Activated T-helper 1 cell treated with anti-CD3 and anti-CD28 coated beads, Interleukin-12 subunit alpha, Interleukin-12 subunit beta, Interleukin-2, Interleukin-4 antibody, amounts not matched to agents 30 ng/mL and 10 ng/mL and 1 ng/mL, durations not matched to agents 14 hours and 24 hours and 36 hours (primary cell): ENCODE results near the gene CDC45. TPM values are rescaled to one million over a fixed set of nuclear protein-coding genes. Genes with fewer than 3 reads are reported as not detected.

Experiments
- DNase-seq: peaks from one replicate; pipeline ENCODE4 v3.0.0; 2021; ENCODE audit warnings: low spot score
- H3K27ac Mint-ChIP-seq: one replicate; pipeline ENCODE4 v1.8.0; 2021; ENCODE audit warnings: mild to moderate bottlenecking, mixed read lengths
- H3K27me3 Mint-ChIP-seq: one replicate; pipeline ENCODE4 v1.8.0; 2022; ENCODE audit warnings: mild to moderate bottlenecking, moderate library complexity, mixed read lengths; ENCODE audit not compliant: insufficient read depth
- H3K36me3 Mint-ChIP-seq: one replicate; pipeline ENCODE4 v1.8.0; 2021; ENCODE audit warnings: low read depth, mixed read lengths
- H3K4me1 Mint-ChIP-seq: one replicate; pipeline ENCODE4 v1.8.0; 2021; ENCODE audit warnings: low read depth, mixed read lengths
- H3K4me3 Mint-ChIP-seq: one replicate; pipeline ENCODE4 v1.8.0; 2021; ENCODE audit warnings: mild to moderate bottlenecking, moderate library complexity, mixed read lengths
- H3K9me3 Mint-ChIP-seq: one replicate; pipeline ENCODE4 v1.8.0; 2021; ENCODE audit warnings: mixed read lengths
- intact Hi-C: fragments of 100-400 bp; cut with micrococcal nuclease; formaldehyde crosslinking; loops from one replicate; pipeline ENCODE4 v1.15.1; 2024
- total RNA-seq: library from RNA; stranded (reverse); gene quantifications from 2 replicates; pipeline ENCODE4 v1.2.3, GENCODE V29; 2022

The CDC45 gene
- total RNA-seq, 1 donor from 2014 or later, result 104 TPM

- Mint-ChIP-seq H3K27me3 (no peaks in the 10 kb centered on the region), H3K9me3 (no peaks in the 10 kb centered on the region), H3K4me1 (peaks cover 20% of the 10 kb centered on the region), H3K27ac (no peak overlapping the region), H3K4me3 (no peak overlapping the region), H3K36me3 (peaks cover 31% of the 10 kb centered on the region)
- DNase-seq, result no peak
- intact Hi-C loops, result no loop called here
Observed at GRCh38 chr22:19508024-19508776, 28.5 kb downstream of the CDC45 start.

GRCh38 chr22:19509191-19509590, 29.5 kb downstream of the CDC45 start:
- H3K27me3 Mint-ChIP-seq, result no peaks in the 10 kb centered on the region
- H3K4me3 Mint-ChIP-seq, result no peak overlapping the region
- intact Hi-C loops, result no loop called here
- no peak overlapping the region for H3K27ac Mint-ChIP-seq
- peaks cover 38% of the 10 kb centered on the region for H3K36me3 Mint-ChIP-seq
- H3K4me1 Mint-ChIP-seq, result peaks cover 20% of the 10 kb centered on the region
- DNase-seq, result no peak
- no peaks in the 10 kb centered on the region for H3K9me3 Mint-ChIP-seq

GRCh38 chr22:19509923-19510322, 30.2 kb downstream of the CDC45 start:
- DNase-seq, result no peak
- Mint-ChIP-seq H3K36me3 (peaks cover 41% of the 10 kb centered on the region), H3K9me3 (no peaks in the 10 kb centered on the region), H3K4me1 (peaks cover 14% of the 10 kb centered on the region), H3K27me3 (no peaks in the 10 kb centered on the region), H3K27ac (no peak overlapping the region), H3K4me3 (no peak overlapping the region)
- intact Hi-C loops, result no loop called here

GRCh38 chr22:19510919-19511341, 31.2 kb downstream of the CDC45 start:
- H3K9me3 Mint-ChIP-seq, result no peaks in the 10 kb centered on the region
- peaks cover 42% of the 10 kb centered on the region for H3K36me3 Mint-ChIP-seq
- H3K27me3 Mint-ChIP-seq, result no peaks in the 10 kb centered on the region
- intact Hi-C loops, result no loop called here
- no peak for DNase-seq
- H3K4me3 Mint-ChIP-seq, result no peak overlapping the region
- H3K27ac Mint-ChIP-seq, result no peak overlapping the region
- peaks cover 4% of the 10 kb centered on the region for H3K4me1 Mint-ChIP-seq

- peaks cover 46% of the 10 kb centered on the region for H3K36me3 Mint-ChIP-seq
Observed at GRCh38 chr22:19513823-19514222, 34.1 kb downstream of the CDC45 start.

GRCh38 chr22:19514831-19515565, 35.3 kb downstream of the CDC45 start:
- intact Hi-C loops, result no loop called here
- Mint-ChIP-seq H3K4me1 (no peaks in the 10 kb centered on the region), H3K4me3 (no peak overlapping the region), H3K36me3 (peaks cover 42% of the 10 kb centered on the region), H3K27me3 (no peaks in the 10 kb centered on the region), H3K27ac (no peak overlapping the region), H3K9me3 (no peaks in the 10 kb centered on the region)
- DNase-seq, result no peak

More at GRCh38 chr22:19513823-19514222, 34.1 kb downstream of the CDC45 start:
- Mint-ChIP-seq H3K4me1 (no peaks in the 10 kb centered on the region), H3K9me3 (no peaks in the 10 kb centered on the region), H3K27ac (no peak overlapping the region), H3K27me3 (no peaks in the 10 kb centered on the region), H3K4me3 (no peak overlapping the region)
- no peak for DNase-seq
- intact Hi-C loops, result no loop called here

- Mint-ChIP-seq H3K27me3 (no peaks in the 10 kb centered on the region), H3K36me3 (peaks cover 42% of the 10 kb centered on the region), H3K27ac (peak overlapping the region; percentile 16), H3K9me3 (no peaks in the 10 kb centered on the region), H3K4me3 (no peak overlapping the region), H3K4me1 (no peaks in the 10 kb centered on the region)
- intact Hi-C loops, result no loop called here
- DNase-seq, result no peak
Observed at GRCh38 chr22:19515654-19516377, 36.1 kb downstream of the CDC45 start.

- H3K36me3 Mint-ChIP-seq, result peaks cover 36% of the 10 kb centered on the region
- H3K27ac Mint-ChIP-seq, result no peak overlapping the region
- no peak for DNase-seq
- H3K4me3 Mint-ChIP-seq, result no peak overlapping the region
- H3K27me3 Mint-ChIP-seq, result no peaks in the 10 kb centered on the region
- no peaks in the 10 kb centered on the region for H3K4me1 Mint-ChIP-seq
- intact Hi-C loops, result no loop called here
- H3K9me3 Mint-ChIP-seq, result no peaks in the 10 kb centered on the region
Observed at GRCh38 chr22:19516378-19517170, 36.9 kb downstream of the CDC45 start.

- no peak for DNase-seq
- no peaks in the 10 kb centered on the region for H3K27me3 Mint-ChIP-seq
- peaks cover 35% of the 10 kb centered on the region for H3K36me3 Mint-ChIP-seq
- H3K27ac Mint-ChIP-seq, result no peak overlapping the region
- no peaks in the 10 kb centered on the region for H3K4me1 Mint-ChIP-seq
- intact Hi-C loops, result no loop called here
- H3K4me3 Mint-ChIP-seq, result no peak overlapping the region
- H3K9me3 Mint-ChIP-seq, result no peaks in the 10 kb centered on the region
Observed at GRCh38 chr22:19517171-19517500, 37.4 kb downstream of the CDC45 start.

GRCh38 chr22:19517919-19518611, 38.3 kb downstream of the CDC45 start:
- H3K9me3 Mint-ChIP-seq, result no peaks in the 10 kb centered on the region
- no peak overlapping the region for H3K4me3 Mint-ChIP-seq
- intact Hi-C loops, result no loop called here
- H3K36me3 Mint-ChIP-seq, result peaks cover 32% of the 10 kb centered on the region
- H3K27ac Mint-ChIP-seq, result no peak overlapping the region
- peaks cover 5% of the 10 kb centered on the region for H3K27me3 Mint-ChIP-seq
- no peak for DNase-seq
- H3K4me1 Mint-ChIP-seq, result peaks cover 6% of the 10 kb centered on the region

- intact Hi-C loops, result no loop called here
- no peak overlapping the region for H3K4me3 Mint-ChIP-seq
- peaks cover 7% of the 10 kb centered on the region for H3K4me1 Mint-ChIP-seq
- H3K27ac Mint-ChIP-seq, result no peak overlapping the region
- DNase-seq, result no peak
- H3K27me3 Mint-ChIP-seq, result peaks cover 6% of the 10 kb centered on the region
- H3K36me3 Mint-ChIP-seq, result peaks cover 28% of the 10 kb centered on the region
- no peaks in the 10 kb centered on the region for H3K9me3 Mint-ChIP-seq
Observed at GRCh38 chr22:19518635-19519034, 38.9 kb downstream of the CDC45 start.
